HUDEP-2 (cell line): ENCODE results near the gene GADD45GIP1.
"Not testable (repeated sequence)": the region's sequence is repeated elsewhere in the genome, so short reads cannot be mapped to it uniquely, and the experiment has no call there.

Experiments used
- DNase-seq, 76 experiments: peaks; one replicate each; lab custom pipeline; 2025; ENCODE audit not compliant: unreplicated experiment in 76 of 76; lab: John Stamatoyannopoulos, UW

GADD45GIP1 gene

GRCh38 chr19:12965812-12966135 lies 8.8 kb upstream of the GADD45GIP1 start:
- no peak for DNase-seq

- DNase-seq, result peak in 73 of 76 experiments; percentile 50 to 96 (median 84)
Observed at GRCh38 chr19:12965017-12965811, 8.2 kb upstream of the GADD45GIP1 start.

GRCh38 chr19:12959481-12959880 lies 2.5 kb upstream of the GADD45GIP1 start:
- no peak for DNase-seq

GRCh38 chr19:12957389-12957952 lies 448 bp upstream of the GADD45GIP1 start:
- DNase-seq, result not testable (repeated sequence)

- peak in 11 of 76 experiments; percentile 21 to 47 (median 35) for DNase-seq
Observed at GRCh38 chr19:12955996-12956395, 1.0 kb downstream of the GADD45GIP1 start.

- not testable (repeated sequence) for DNase-seq
Observed at GRCh38 chr19:12955575-12955974, 1.4 kb downstream of the GADD45GIP1 start.

- peak in 1 of 76 experiments; percentile 39 for DNase-seq
Observed at GRCh38 chr19:12954612-12954962, 2.4 kb downstream of the GADD45GIP1 start.

GRCh38 chr19:12953799-12954611 lies 3.0 kb downstream of the GADD45GIP1 start:
- peak in 3 of 76 experiments; percentile 18 to 39 (median 19) for DNase-seq

- peak in 26 of 76 experiments; percentile 20 to 60 (median 48) for DNase-seq
Observed at GRCh38 chr19:12953138-12953798, 3.8 kb downstream of the GADD45GIP1 start.

- peak in 2 of 76 experiments; percentile 19 to 34 for DNase-seq
Observed at GRCh38 chr19:12952488-12953137, 4.4 kb downstream of the GADD45GIP1 start.

- not testable (repeated sequence) for DNase-seq
Observed at GRCh38 chr19:12952050-12952449, 5.0 kb downstream of the GADD45GIP1 start.

GRCh38 chr19:12949363-12950283 lies 7.4 kb downstream of the GADD45GIP1 start:
- DNase-seq, result peak in 1 of 76 experiments; percentile 6

- peak in 1 of 76 experiments; percentile 10 for DNase-seq
Observed at GRCh38 chr19:12948612-12949362, 8.2 kb downstream of the GADD45GIP1 start.

GRCh38 chr19:12947702-12948611 lies 9.1 kb downstream of the GADD45GIP1 start:
- peak in 75 of 76 experiments; percentile 76 to 100 (median 99) for DNase-seq

GRCh38 chr19:12946731-12947496 lies 10.1 kb downstream of the GADD45GIP1 start:
- peak in 2 of 76 experiments; percentile 41 to 50 for DNase-seq

- DNase-seq, result peak in 64 of 76 experiments; percentile 35 to 81 (median 68)
Observed at GRCh38 chr19:12946092-12946721, 10.8 kb downstream of the GADD45GIP1 start.
